ENCODE measurements around the gene NELL1.

The NELL1 gene

DNA sequence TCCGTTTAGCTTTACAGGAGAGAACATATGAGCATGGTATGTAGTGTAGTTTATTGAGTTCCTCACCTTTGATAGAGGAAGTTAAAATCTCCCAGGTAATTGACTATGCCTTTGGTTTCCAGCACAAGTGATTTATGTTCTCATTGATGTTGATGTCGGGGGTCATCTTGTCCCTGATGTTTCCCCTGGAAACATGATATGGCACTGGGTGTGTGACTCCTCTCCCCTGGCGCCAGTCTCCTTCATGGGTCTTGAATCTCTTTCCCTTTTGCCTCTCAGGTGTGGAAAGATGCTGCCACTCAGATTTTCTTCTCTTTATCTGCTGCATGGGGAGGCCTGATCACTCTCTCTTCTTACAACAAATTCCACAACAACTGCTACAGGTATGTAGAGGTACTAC lies 41.7 kb upstream of the NELL1 start:
- ChIA-PET POLR2A (no interaction called here), CTCF (interaction anchor here (0.9 kb wide), 1 partner anchor 39 kb away, joined by 3 read pairs; no protein-coding TSS in a partner anchor)
- DNase-seq (ENCODE audit: extremely low spot score), result no peak
- no peak for TF ChIP-seq ZNF384 (IDR thresholded peaks at IDR 0.05)
- TF ChIP-seq LEF1 (IDR thresholded peaks at IDR 0.05; ENCODE audit: borderline replicate concordance), result no peak
- no peak for TF ChIP-seq CTBP1 (IDR thresholded peaks at IDR 0.05; ENCODE audit: borderline replicate concordance)
- no peak for TF ChIP-seq FOXK2 (IDR thresholded peaks at IDR 0.05)
- TF ChIP-seq SUZ12 (IDR thresholded peaks at IDR 0.05), result no peak
- TF ChIP-seq NFRKB (IDR thresholded peaks at IDR 0.05), result no peak

DNA sequence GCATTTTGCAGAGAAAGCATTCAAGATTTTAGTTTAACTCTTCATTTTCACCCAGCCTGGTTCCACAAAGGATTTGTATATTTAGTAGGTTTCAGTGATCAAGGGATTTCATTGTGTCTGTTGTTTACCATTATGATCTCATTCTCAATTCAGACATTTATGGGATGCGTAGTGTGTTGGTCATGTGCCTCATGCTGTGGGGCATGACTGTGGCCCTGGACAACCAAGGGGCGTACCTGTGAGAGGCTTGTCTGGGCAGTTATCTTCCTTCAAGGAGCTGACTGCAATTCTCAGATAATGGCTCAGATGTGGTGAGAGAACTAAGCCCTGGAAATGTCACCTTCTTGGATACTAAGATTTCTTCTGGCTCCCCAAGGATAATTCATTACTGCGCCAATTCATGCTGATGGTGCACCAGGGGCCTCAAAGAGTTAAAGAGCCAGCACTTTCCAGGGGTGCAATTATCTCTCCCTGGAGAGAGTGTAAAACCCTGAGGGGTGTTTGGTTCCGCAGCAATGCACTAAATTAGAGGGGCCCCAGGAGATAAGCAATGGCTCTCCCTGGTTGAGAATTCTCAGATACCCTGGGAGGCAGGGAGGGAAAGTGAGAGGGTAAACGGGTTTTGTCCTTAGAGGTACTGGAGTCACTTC lies 37.7 kb upstream of the NELL1 start:
- ChIA-PET CTCF (no interaction called here), POLR2A (no interaction called here)
- no peak for DNase-seq (ENCODE audit: extremely low spot score)
- TF ChIP-seq CTBP1 (IDR thresholded peaks at IDR 0.05; ENCODE audit: borderline replicate concordance) (no peak), BHLHE40 (IDR thresholded peaks at IDR 0.05; ENCODE audit: borderline replicate concordance) (no peak), ZNF384 (IDR thresholded peaks at IDR 0.05) (no peak), SUZ12 (IDR thresholded peaks at IDR 0.05) (no peak), ELF4 (IDR thresholded peaks at IDR 0.05) (no peak), FOXK2 (IDR thresholded peaks at IDR 0.05) (no peak), NFRKB (IDR thresholded peaks at IDR 0.05) (no peak), HDGF (IDR thresholded peaks at IDR 0.05; ENCODE audit: borderline replicate concordance) (no peak), LEF1 (IDR thresholded peaks at IDR 0.05; ENCODE audit: borderline replicate concordance) (no peak), FOXM1 (IDR thresholded peaks at IDR 0.05; ENCODE audit: borderline replicate concordance) (no peak), L3MBTL2 (conservative IDR thresholded peaks at IDR 0.05) (no peak), TARDBP (IDR thresholded peaks at IDR 0.05) (no peak), FOXA1 (IDR thresholded peaks at IDR 0.05) (no peak), ARNT (IDR thresholded peaks at IDR 0.05) (no peak), SP1 (IDR thresholded peaks at IDR 0.05) (no peak)
- TF ChIP-seq, protein P1, sequence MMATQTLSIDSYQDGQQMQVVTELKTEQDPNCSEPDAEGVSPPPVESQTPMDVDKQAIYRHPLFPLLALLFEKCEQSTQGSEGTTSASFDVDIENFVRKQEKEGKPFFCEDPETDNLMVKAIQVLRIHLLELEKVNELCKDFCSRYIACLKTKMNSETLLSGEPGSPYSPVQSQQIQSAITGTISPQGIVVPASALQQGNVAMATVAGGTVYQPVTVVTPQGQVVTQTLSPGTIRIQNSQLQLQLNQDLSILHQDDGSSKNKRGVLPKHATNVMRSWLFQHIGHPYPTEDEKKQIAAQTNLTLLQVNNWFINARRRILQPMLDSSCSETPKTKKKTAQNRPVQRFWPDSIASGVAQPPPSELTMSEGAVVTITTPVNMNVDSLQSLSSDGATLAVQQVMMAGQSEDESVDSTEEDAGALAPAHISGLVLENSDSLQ (IDR thresholded peaks at IDR 0.05), result no peak

DNA sequence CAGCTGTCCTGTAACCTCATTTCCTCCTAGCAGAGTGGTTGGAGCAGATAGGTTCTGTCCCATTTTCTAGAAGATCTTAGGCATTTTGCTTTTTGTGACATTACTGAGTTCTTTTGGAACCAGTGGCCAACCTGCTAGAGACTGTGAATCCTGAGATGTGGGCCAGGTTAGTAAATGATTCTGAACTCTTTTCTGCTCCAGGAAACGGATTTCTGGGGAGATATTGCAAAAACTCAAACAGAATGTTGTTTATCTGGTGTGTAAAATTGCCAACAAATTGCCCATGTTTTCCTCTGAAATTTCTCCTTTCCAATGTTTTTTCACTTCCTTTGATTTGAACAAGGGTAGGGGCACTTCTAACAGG lies 37.2 kb upstream of the NELL1 start:
- DNase-seq (ENCODE audit: extremely low spot score), result no peak
- TF ChIP-seq SP1 (IDR thresholded peaks at IDR 0.05), result no peak
- TF ChIP-seq ARNT (IDR thresholded peaks at IDR 0.05), result no peak
- no peak for TF ChIP-seq FOXA1 (IDR thresholded peaks at IDR 0.05)
- no peak for TF ChIP-seq BHLHE40 (IDR thresholded peaks at IDR 0.05; ENCODE audit: borderline replicate concordance)
- no peak for TF ChIP-seq HDGF (IDR thresholded peaks at IDR 0.05; ENCODE audit: borderline replicate concordance)
- no peak for TF ChIP-seq SUZ12 (IDR thresholded peaks at IDR 0.05)
- no peak for TF ChIP-seq LEF1 (IDR thresholded peaks at IDR 0.05; ENCODE audit: borderline replicate concordance)
- TF ChIP-seq ZNF384 (IDR thresholded peaks at IDR 0.05), result no peak
- no peak for TF ChIP-seq TARDBP (IDR thresholded peaks at IDR 0.05)
- no peak for TF ChIP-seq L3MBTL2 (conservative IDR thresholded peaks at IDR 0.05)
- TF ChIP-seq NFRKB (IDR thresholded peaks at IDR 0.05), result no peak
- no peak for TF ChIP-seq FOXK2 (IDR thresholded peaks at IDR 0.05)
- ChIA-PET CTCF (no interaction called here), POLR2A (no interaction called here)

DNA sequence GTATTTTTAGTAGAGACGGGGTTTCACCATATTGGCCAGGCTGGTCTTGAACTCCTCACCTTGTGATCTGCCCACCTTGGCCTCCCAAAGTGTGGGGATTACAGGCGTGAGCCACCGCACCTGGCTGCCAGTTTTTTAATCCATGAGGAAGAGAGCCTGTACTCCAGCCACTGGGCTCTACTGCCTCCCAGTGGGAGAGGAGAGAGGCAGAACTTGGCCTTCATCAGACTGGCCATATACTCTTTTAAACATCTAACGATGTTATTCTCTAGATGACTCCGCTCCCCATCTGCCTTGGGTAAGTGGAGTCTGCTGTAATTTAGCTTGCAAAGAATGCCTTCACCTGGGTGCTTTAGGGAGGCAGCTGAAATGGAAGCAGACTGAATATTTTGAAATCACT lies 35.3 kb upstream of the NELL1 start:
- TF ChIP-seq ZNF384 (IDR thresholded peaks at IDR 0.05) (no peak), FOXM1 (IDR thresholded peaks at IDR 0.05; ENCODE audit: borderline replicate concordance) (no peak), NFRKB (IDR thresholded peaks at IDR 0.05) (no peak), ELF4 (IDR thresholded peaks at IDR 0.05) (no peak), SP1 (IDR thresholded peaks at IDR 0.05) (no peak), LEF1 (IDR thresholded peaks at IDR 0.05; ENCODE audit: borderline replicate concordance) (no peak), CTBP1 (IDR thresholded peaks at IDR 0.05; ENCODE audit: borderline replicate concordance) (no peak), SUZ12 (IDR thresholded peaks at IDR 0.05) (no peak), FOXK2 (IDR thresholded peaks at IDR 0.05) (no peak), ARNT (IDR thresholded peaks at IDR 0.05) (no peak)
- CTCF ChIA-PET, result no interaction called here
- POLR2A ChIA-PET, result no interaction called here
- DNase-seq (ENCODE audit: extremely low spot score), result no peak

DNA sequence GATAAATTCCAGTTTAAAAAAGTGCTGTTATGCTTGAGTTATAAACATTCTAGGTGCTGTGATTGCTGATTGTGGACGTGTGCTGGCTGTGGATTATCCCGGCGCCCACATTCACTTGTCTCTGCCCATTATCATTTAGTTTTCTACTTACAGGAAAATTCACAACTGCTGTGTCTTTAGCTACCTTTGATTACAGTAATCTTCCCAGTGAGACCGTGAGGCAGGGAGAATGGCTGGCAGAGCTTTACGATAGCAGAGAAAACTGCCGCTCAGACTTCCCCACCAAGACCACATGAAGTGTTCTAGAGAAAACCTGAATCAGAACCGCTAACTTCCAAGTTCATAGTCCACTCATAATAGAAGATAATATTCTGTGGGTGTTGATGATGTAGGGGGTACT lies 34.6 kb upstream of the NELL1 start:
- DNase-seq (ENCODE audit: extremely low spot score), result no peak
- TF ChIP-seq HDGF (IDR thresholded peaks at IDR 0.05; ENCODE audit: borderline replicate concordance), result no peak
- TF ChIP-seq ELF4 (IDR thresholded peaks at IDR 0.05), result no peak
- TF ChIP-seq SP1 (IDR thresholded peaks at IDR 0.05), result no peak
- no peak for TF ChIP-seq BHLHE40 (IDR thresholded peaks at IDR 0.05; ENCODE audit: borderline replicate concordance)
- TF ChIP-seq FOXA1 (IDR thresholded peaks at IDR 0.05), result no peak
- TF ChIP-seq FOXK2 (IDR thresholded peaks at IDR 0.05), result no peak
- TF ChIP-seq LEF1 (IDR thresholded peaks at IDR 0.05; ENCODE audit: borderline replicate concordance), result no peak
- no peak for TF ChIP-seq CTBP1 (IDR thresholded peaks at IDR 0.05; ENCODE audit: borderline replicate concordance)
- no peak for TF ChIP-seq L3MBTL2 (conservative IDR thresholded peaks at IDR 0.05)
- no peak for TF ChIP-seq FOXM1 (IDR thresholded peaks at IDR 0.05; ENCODE audit: borderline replicate concordance)
- TF ChIP-seq, protein P1 (IDR thresholded peaks at IDR 0.05), result no peak
- CTCF ChIA-PET, result no interaction called here
- POLR2A ChIA-PET, result interaction anchor here (0.5 kb wide), 1 partner anchor 26 kb away, joined by 3 read pairs; no protein-coding TSS in a partner anchor

DNA sequence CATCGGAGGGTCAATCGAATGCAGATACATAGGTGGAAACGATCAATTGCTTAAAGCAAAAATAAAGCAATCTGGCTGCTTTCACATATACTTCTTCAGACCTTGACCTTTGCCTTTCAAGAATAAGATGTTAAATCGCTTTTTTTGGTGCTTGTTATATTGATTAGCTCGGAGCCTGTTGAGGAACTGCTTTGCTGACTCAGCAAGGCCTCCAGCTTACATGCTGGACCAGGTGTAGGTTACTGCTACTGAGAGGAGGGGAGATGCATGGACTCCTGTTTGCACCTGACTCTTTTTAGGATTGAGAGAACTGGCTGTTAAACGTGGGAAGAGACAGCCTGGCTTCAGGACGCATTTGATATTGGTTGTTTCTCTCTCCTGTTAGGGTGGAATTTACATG lies 31.3 kb upstream of the NELL1 start:
- CTCF ChIA-PET, result no interaction called here
- DNase-seq (ENCODE audit: extremely low spot score), result no peak
- POLR2A ChIA-PET, result no interaction called here

More for the DNA sequence above, 31.3 kb upstream of the NELL1 start:
- TF ChIP-seq ZNF384 (IDR thresholded peaks at IDR 0.05), result no peak
- no peak for TF ChIP-seq FOXM1 (IDR thresholded peaks at IDR 0.05; ENCODE audit: borderline replicate concordance)
- TF ChIP-seq, protein P1 (IDR thresholded peaks at IDR 0.05), result no peak
- TF ChIP-seq NFRKB (IDR thresholded peaks at IDR 0.05), result no peak
- no peak for TF ChIP-seq HDGF (IDR thresholded peaks at IDR 0.05; ENCODE audit: borderline replicate concordance)
- no peak for TF ChIP-seq SUZ12 (IDR thresholded peaks at IDR 0.05)

Measured in HEK293T (cell line).